GM18861 (cell line): Measurements from ENCODE around the gene HCN2.
"Not testable (repeated sequence)": the region's sequence is repeated elsewhere in the genome, so short reads cannot be mapped to it uniquely, and the experiment has no call there.

Source experiments
- ATAC-seq: cut with Tn5 transposase; IDR thresholded peaks from one replicate; pipeline ENCODE4 v1.9.1; 2021; ENCODE audit not compliant: unreplicated experiment

Gene HCN2

GRCh38 chr19:584240-585001, 5.3 kb upstream of the HCN2 start:
- no peak for ATAC-seq

DNA sequence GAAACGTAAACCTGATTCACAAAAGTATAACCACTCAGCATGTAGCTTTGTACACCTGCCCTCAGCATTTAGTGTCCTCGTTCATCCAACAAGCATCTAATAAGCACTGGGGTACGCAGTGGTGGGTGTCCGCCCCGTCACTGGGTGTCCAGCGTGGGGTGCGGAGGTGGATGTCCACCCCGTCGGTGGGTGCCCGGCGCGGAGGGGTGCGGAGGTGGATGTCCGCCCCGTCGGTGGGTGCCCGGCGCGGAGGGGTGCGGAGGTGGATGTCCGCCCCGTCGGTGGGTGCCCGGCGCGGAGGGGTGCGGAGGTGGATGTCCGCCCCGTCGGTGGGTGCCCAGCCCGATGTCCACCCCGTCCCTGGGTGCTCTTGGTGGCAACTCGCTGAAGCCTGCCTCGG, 4.5 kb upstream of the HCN2 start:
- ATAC-seq: not testable (repeated sequence)

GRCh38 chr19:585551-586110, 4.0 kb upstream of the HCN2 start:
- no peak for ATAC-seq

- ATAC-seq: no peak
Measured at GRCh38 chr19:588093-588740, 1.5 kb upstream of the HCN2 start.

- ATAC-seq: no peak
Measured at GRCh38 chr19:588741-589692, 664 bp upstream of the HCN2 start.

DNA sequence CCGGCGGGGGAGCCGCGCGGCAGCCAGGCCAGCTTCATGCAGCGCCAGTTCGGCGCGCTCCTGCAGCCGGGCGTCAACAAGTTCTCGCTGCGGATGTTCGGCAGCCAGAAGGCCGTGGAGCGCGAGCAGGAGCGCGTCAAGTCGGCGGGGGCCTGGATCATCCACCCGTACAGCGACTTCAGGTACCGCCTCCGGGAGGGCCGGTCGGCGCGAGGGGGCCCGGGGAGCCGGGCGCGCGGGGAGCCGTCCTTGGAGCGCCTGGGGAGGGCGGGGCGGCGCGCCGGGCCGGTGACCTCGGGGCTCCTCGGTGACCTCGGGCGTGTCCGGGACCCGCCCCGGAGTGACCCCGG, 690 bp downstream of the HCN2 start:
- no peak for ATAC-seq

DNA sequence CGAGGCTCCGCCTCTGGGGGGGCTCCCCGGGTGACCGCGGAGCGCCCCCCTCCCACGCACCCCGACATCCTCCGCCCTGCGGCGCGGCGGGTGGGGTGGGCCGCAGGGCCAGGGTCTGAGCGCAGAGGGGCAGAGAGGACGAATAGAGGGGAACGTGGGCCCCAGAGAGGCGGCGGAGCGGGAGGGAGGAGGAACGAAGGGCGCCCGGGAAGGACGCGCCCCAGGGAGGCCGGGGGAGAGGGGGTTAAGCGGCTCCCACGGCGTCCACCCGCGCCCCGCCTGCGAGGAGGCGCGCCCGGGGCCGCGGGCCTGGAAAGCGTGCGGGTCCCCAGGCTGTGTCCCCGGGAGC, 1.0 kb downstream of the HCN2 start:
- no peak for ATAC-seq

DNA sequence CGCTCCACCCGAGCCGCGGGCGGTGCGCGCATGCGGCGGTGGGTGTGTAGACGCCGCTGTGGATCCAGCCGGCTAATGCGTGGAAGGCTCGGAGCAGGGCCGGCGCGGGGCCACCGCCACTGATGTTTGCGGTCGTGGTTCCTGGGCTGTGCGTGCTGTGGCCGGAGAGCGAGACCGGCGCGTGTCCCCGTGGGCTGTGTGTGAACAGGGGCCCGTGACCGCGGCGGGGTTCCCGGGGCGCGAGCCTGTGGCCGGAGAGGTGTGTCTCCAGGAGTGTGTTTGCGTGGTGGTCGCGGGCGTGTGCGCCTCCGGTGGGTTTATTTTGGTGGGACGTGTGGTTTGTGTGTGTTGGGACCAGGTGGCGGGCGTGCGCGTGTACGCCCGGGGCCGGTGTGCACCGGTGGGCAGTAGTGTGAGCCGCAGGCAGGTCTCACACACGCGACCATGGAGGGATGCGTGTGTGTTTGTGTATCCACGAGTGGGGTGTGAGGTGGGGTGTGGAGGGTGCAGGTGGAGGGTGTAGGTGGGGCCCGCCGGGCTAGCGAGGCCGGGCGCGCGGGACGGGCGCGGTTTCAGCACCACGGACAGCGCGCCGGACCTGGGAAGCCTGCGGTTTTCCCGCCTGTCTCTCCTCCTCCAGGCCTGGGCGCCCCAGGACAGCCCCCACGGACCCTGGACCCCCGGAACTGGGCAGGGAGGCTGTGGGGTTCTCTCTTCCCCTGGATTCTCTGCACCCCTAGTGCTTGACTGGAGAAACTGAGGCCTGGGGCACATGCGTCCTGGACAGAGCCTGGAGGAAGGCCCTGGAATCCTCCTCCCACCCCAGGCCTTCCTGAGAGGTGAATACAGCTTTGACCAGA, 1.6 kb downstream of the HCN2 start:
- ATAC-seq: no peak

DNA sequence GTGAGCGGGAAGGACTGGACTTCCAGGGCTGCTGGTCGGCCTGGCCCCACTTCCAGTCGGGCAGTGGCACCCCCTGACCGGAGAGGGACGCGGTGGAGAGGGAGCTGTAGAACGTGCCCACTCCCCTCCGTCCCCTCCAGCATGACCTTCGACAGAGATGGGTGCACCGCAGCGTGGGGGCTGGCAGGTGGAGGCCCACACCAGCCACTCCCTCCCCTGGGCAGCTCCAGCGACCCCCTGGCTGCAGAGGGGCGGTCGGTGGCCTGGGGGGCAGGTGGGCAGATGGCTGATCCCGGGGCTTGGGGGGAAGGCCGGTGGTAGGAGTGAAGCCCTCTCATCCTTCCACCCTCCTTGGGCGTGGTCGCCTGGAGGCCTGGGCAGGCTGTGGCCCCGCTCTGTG, 2.4 kb downstream of the HCN2 start:
- no peak for ATAC-seq

GRCh38 chr19:593055-593454, 3.4 kb downstream of the HCN2 start:
- ATAC-seq: no peak

DNA sequence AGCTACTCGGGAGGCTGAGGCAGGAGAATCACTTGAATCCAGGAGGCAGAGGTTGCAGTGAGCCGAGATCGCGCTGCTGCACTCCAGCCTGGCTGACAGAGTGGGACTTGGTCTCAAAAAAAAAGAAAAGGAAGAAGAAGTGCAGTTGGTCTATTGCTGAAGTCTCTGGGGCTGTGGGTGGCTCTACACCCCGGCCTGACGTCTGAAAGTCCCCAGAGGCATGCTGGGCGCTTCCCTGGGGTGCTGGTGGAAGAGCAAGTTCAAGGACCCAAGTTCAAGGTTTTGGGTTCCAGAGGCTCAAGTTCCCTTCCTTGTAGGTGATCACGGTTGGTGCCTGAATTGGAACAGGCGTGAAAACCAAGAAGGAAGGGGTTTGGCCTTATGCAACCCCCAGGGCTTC, 3.8 kb downstream of the HCN2 start:
- no peak for ATAC-seq

DNA sequence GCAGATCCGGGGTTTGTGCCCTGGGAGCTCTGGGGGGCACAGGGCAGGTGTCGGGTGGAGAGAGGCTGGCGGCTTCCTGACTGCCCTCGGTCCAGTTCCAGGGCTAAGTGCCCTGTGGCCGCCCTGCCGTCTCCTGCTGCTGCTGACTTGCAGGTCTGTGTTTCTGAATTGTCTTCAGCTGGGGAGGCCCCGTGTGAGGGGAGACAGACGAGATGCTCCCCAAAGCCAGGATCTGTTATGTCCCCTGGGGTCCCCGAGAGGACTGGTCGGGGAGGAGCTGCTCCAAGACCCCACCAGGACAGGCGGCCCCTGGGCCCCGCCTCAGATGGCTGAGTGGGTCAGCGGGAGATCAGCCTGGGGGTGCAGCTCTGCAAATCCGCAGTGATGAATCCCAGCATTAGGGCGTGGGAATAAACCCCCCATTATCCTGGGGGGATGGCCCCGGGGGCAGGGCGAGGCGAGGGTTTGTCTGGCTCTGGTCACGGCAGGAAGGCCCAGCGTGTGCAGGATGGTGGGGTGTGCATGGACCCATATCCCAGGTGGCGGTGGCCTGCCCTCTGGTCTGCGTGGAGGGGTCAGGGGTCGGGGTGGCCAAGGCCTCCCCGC, 4.7 kb downstream of the HCN2 start:
- no peak for ATAC-seq

DNA sequence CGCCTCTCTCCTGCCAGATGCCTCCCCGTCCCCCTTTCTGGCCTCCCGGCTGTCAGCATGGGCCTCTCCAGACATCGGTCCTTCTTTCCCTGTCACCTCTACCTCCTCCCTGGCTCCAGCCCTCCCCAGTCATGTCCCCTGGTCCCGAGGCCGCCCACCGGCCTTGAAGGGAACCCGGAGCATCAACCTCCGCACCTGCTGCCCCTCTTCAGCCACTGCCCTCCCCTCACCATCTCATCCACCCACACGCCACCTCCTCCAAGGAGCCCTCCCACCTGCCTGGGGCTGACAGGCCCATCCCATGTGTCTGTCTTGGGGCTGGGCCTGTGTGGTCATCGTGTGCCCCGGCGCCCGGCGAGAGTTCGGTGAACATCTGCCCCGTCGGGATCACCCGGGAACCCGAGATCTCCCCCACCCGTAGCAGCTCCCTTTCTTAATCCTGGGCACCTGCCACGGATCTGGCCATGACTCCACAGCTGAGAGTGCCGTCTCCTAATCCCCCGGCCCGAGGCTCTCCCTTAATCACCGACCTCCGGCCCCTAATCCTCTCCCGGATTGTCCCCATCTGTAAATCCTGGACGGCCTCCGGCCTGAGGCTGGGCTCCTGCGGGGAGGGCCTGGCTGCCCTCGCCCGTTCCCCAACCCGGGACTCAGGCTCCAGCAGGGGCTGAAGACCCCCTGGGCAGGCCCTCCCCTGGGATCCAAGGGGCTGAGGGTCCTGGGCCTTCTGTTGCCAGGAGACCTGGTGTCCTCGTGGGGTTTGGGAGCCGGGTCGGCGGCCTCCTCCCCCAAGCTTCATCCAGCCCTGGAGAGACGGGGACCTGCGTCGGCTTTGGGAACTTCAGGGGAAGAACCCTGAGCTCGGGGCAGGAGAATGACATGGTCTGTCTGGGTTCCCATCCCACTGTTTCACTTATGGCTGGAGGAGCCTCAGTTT, 5.9 kb downstream of the HCN2 start:
- no peak for ATAC-seq

DNA sequence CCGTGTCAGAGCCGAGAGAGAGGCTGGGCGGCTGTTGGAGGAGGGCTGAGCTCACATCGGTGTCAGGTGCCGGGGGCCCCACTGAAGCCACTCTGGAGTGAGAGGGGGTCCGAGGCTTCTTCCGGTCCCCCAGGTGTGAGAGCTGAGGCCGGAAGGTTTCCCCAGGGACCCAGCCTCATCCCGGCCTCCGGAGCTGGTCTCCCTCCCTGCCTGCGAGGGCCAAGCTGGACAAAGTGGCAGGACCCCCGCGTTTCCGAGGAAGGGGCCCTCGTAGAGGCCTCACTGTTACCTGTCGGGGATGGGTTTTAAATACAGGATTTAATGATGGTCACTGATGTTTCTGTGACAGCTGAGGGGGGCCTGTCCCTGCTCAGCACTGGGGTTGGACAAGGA, 6.6 kb downstream of the HCN2 start:
- no peak for ATAC-seq

DNA sequence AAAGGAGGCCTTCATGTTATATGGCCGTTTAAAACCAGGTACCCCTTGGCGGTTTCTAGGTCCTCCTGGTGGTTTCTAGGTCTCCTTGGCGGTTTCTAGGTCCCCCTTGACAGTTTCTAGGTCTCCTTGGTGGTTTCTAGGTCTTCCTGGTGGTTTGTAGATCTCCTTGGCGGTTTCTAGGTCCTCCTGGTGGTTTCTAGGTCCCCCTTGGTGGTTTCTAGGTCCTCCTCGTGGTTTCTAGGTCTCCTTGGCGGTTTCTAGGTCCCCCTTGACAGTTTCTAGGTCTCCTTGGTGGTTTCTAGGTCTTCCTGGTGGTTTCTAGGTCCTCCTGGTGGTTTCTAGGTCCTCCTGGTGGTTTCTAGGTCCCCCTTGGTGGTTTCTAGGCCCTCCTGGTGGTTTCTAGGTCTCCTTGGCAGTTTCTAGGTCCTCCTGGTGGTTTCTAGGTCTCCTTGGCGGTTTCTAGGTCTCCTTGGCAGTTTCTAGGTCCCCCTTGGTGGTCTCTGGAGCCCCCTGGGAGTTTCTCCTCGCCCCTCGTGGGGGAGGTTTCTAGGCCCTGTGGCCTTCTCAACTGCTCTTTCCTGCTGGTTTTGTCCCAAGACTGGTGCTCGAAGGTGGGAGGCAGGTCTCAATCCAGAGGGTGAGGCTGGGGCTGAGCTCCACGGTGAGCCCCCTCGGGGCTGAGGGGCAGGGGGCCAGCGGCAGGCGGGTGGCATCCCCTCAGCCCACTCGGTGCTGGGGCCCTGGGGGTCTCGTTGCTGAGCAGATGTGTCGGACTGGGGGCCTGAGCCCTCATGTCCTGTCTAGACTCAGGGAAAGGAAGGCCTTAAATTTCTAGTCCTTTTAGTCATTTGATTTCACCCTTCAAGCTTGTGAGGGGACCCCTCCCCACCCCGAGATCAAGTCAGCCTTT, 8.0 kb downstream of the HCN2 start:
- ATAC-seq: no peak

GRCh38 chr19:601310-601709, 11.6 kb downstream of the HCN2 start:
- ATAC-seq: no peak

DNA sequence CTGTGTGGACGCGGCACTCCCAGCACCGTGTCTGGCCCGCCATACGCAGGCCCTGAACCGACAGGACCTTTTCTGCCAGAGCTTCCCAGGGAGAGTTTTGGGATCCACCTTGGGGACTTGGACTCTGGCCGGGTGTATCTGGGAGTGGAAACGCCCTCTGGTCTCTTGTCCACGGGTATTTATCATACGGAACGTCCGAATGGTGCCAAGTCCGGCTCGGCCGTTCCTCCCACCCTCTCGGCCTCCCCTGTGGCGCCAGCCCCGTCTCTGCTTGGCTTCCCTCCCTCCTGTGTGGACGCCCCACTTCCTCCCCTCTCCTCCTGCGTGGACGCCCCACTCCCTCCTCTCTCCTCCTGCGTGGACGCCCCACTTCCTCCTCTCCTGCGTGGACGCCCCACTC, 12.1 kb downstream of the HCN2 start:
- ATAC-seq: no peak
